ENCODE measurements around the gene LYPD6B.

LYPD6B gene

GRCh38 chr2:149047118-149047517, 8.6 kb downstream of the LYPD6B start:
- DNase-seq = no peak

- DNase-seq = peak; percentile 7
Measured at GRCh38 chr2:149049142-149049541, 10.6 kb downstream of the LYPD6B start.

- DNase-seq = peak; percentile 75
Measured at GRCh38 chr2:149050188-149050587, 11.7 kb downstream of the LYPD6B start.

GRCh38 chr2:149055751-149056150, 17.3 kb downstream of the LYPD6B start:
- no peak for DNase-seq

GRCh38 chr2:149056541-149057255, 18.2 kb downstream of the LYPD6B start:
- DNase-seq = no peak

GRCh38 chr2:149057401-149057800, 18.9 kb downstream of the LYPD6B start:
- DNase-seq = no peak

GRCh38 chr2:149058936-149059335, 20.4 kb downstream of the LYPD6B start:
- DNase-seq = no peak

- DNase-seq = no peak
Measured at GRCh38 chr2:149059822-149060221, 21.3 kb downstream of the LYPD6B start.

GRCh38 chr2:149061133-149061745, 22.7 kb downstream of the LYPD6B start:
- no peak for DNase-seq

GRCh38 chr2:149062531-149062930, 24.0 kb downstream of the LYPD6B start:
- no peak for DNase-seq

- DNase-seq = no peak
Measured at GRCh38 chr2:149063177-149063576, 24.7 kb downstream of the LYPD6B start.

GRCh38 chr2:149064365-149064841, 25.9 kb downstream of the LYPD6B start:
- no peak for DNase-seq

GRCh38 chr2:149064856-149065630, 26.5 kb downstream of the LYPD6B start:
- no peak for DNase-seq

GRCh38 chr2:149068225-149068995, 29.9 kb downstream of the LYPD6B start:
- no peak for DNase-seq

- DNase-seq = peak; percentile 67
Measured at GRCh38 chr2:149068996-149069888, 30.7 kb downstream of the LYPD6B start.

- no peak for DNase-seq
Measured at GRCh38 chr2:149070681-149071320, 32.3 kb downstream of the LYPD6B start.

- no peak for DNase-seq
Measured at GRCh38 chr2:149075105-149075504, 36.6 kb downstream of the LYPD6B start.

GRCh38 chr2:149075853-149076252, 37.4 kb downstream of the LYPD6B start:
- no peak for DNase-seq

- no peak for DNase-seq
Measured at GRCh38 chr2:149076863-149077412, 38.4 kb downstream of the LYPD6B start.

- no peak for DNase-seq
Measured at GRCh38 chr2:149077861-149078260, 39.4 kb downstream of the LYPD6B start.

GRCh38 chr2:149080099-149080498, 41.6 kb downstream of the LYPD6B start:
- no peak for DNase-seq

Measured in activated CD4-positive, alpha-beta T cell treated with anti-CD3 and anti-CD28 coated beads, Interleukin-10, Interleukin-2, amounts not matched to agents 100 ng/mL and 50 ng/mL, durations not matched to agents 16 hours and 8 hours (primary cell).